ENCODE data around the gene GBA3.

GBA3 gene

GRCh38 chr4:22712529-22712928 lies 19.8 kb downstream of the GBA3 start:
- Histone ChIP-seq H3F3A (ENCODE audit: insufficient read depth, low read length) (no peaks in the 10 kb centered on the region), H3K4me3 (ENCODE audit: low read length) (no peak overlapping the region), H3K4me1 (ENCODE audit: low read length) (no peaks in the 10 kb centered on the region), H2AFZ (ENCODE audit: low read length) (no peak overlapping the region), H3K36me3 (replicated peaks; ENCODE audit: insufficient read depth, low read length) (no peaks in the 10 kb centered on the region), H3K9ac (ENCODE audit: low read length) (no peak overlapping the region), H3K4me2 (ENCODE audit: low read depth, low read length) (no peak overlapping the region), H3K27me3 (replicated peaks; ENCODE audit: insufficient read depth, low read length) (no peaks in the 10 kb centered on the region), H3K9me2 (replicated peaks; ENCODE audit: insufficient read depth, low read length) (no peaks in the 10 kb centered on the region), H4K20me1 (ENCODE audit: insufficient read depth, low read length) (no peaks in the 10 kb centered on the region), H3K27ac (ENCODE audit: low read length) (no peak overlapping the region), H3K79me2 (ENCODE audit: low read length) (no peaks in the 10 kb centered on the region), H3K9me3 (replicated peaks; ENCODE audit: insufficient read depth, low read length) (no peaks in the 10 kb centered on the region)
- DNase-seq: peak; percentile 21
- TF ChIP-seq EZH2 (optimal IDR thresholded peaks at IDR 0.05; ENCODE audit: low read depth, low read length) (no peak), CTCF (IDR thresholded peaks at IDR 0.05; ENCODE audit: low read length) (no peak), EZH2phosphoT487 (IDR thresholded peaks at IDR 0.05; ENCODE audit: low read length) (no peak)

GRCh38 chr4:22713841-22714240 lies 21.1 kb downstream of the GBA3 start:
- Histone ChIP-seq H2AFZ (ENCODE audit: low read length) (no peak overlapping the region), H3K4me3 (ENCODE audit: low read length) (no peak overlapping the region), H3K27me3 (replicated peaks; ENCODE audit: insufficient read depth, low read length) (no peaks in the 10 kb centered on the region), H3K36me3 (replicated peaks; ENCODE audit: insufficient read depth, low read length) (no peaks in the 10 kb centered on the region), H3K9me2 (replicated peaks; ENCODE audit: insufficient read depth, low read length) (no peaks in the 10 kb centered on the region), H3K4me2 (ENCODE audit: low read depth, low read length) (no peak overlapping the region), H3K27ac (ENCODE audit: low read length) (no peak overlapping the region), H3K79me2 (ENCODE audit: low read length) (no peaks in the 10 kb centered on the region), H3K4me1 (ENCODE audit: low read length) (no peaks in the 10 kb centered on the region), H3K9me3 (replicated peaks; ENCODE audit: insufficient read depth, low read length) (no peaks in the 10 kb centered on the region), H3F3A (ENCODE audit: insufficient read depth, low read length) (no peaks in the 10 kb centered on the region), H4K20me1 (ENCODE audit: insufficient read depth, low read length) (no peaks in the 10 kb centered on the region), H3K9ac (ENCODE audit: low read length) (no peak overlapping the region)
- no peak for TF ChIP-seq EZH2 (optimal IDR thresholded peaks at IDR 0.05; ENCODE audit: low read depth, low read length)
- TF ChIP-seq EZH2phosphoT487 (IDR thresholded peaks at IDR 0.05; ENCODE audit: low read length): no peak
- TF ChIP-seq CTCF (IDR thresholded peaks at IDR 0.05; ENCODE audit: low read length): no peak
- no peak for DNase-seq

GRCh38 chr4:22719218-22719617 lies 26.5 kb downstream of the GBA3 start:
- no peaks in the 10 kb centered on the region for H3K9me3 ChIP-seq (replicated peaks; ENCODE audit: insufficient read depth, low read length)
- no peaks in the 10 kb centered on the region for H3K9me2 ChIP-seq (replicated peaks; ENCODE audit: insufficient read depth, low read length)
- no peak overlapping the region for H3K4me2 ChIP-seq (ENCODE audit: low read depth, low read length)
- H4K20me1 ChIP-seq (ENCODE audit: insufficient read depth, low read length): no peaks in the 10 kb centered on the region
- no peak overlapping the region for H3K9ac ChIP-seq (ENCODE audit: low read length)
- H3F3A ChIP-seq (ENCODE audit: insufficient read depth, low read length): no peaks in the 10 kb centered on the region
- H3K27me3 ChIP-seq (replicated peaks; ENCODE audit: insufficient read depth, low read length): no peaks in the 10 kb centered on the region
- no peaks in the 10 kb centered on the region for H3K4me1 ChIP-seq (ENCODE audit: low read length)
- no peak for TF ChIP-seq CTCF (IDR thresholded peaks at IDR 0.05; ENCODE audit: low read length)
- no peak for TF ChIP-seq EZH2phosphoT487 (IDR thresholded peaks at IDR 0.05; ENCODE audit: low read length)
- no peak for TF ChIP-seq EZH2 (optimal IDR thresholded peaks at IDR 0.05; ENCODE audit: low read depth, low read length)
- DNase-seq: no peak
- H3K36me3 ChIP-seq (replicated peaks; ENCODE audit: insufficient read depth, low read length): no peaks in the 10 kb centered on the region
- no peak overlapping the region for H2AFZ ChIP-seq (ENCODE audit: low read length)
- no peaks in the 10 kb centered on the region for H3K79me2 ChIP-seq (ENCODE audit: low read length)
- H3K27ac ChIP-seq (ENCODE audit: low read length): no peak overlapping the region
- H3K4me3 ChIP-seq (ENCODE audit: low read length): no peak overlapping the region
